GM19438 (cell line): ENCODE results near the gene GDPD4.

Experiments used
- ATAC-seq: cut with Tn5 transposase; IDR thresholded peaks from one replicate; pipeline ENCODE4 v1.9.1; 2021; ENCODE audit warnings: low read depth; ENCODE audit not compliant: unreplicated experiment

GDPD4 gene

DNA sequence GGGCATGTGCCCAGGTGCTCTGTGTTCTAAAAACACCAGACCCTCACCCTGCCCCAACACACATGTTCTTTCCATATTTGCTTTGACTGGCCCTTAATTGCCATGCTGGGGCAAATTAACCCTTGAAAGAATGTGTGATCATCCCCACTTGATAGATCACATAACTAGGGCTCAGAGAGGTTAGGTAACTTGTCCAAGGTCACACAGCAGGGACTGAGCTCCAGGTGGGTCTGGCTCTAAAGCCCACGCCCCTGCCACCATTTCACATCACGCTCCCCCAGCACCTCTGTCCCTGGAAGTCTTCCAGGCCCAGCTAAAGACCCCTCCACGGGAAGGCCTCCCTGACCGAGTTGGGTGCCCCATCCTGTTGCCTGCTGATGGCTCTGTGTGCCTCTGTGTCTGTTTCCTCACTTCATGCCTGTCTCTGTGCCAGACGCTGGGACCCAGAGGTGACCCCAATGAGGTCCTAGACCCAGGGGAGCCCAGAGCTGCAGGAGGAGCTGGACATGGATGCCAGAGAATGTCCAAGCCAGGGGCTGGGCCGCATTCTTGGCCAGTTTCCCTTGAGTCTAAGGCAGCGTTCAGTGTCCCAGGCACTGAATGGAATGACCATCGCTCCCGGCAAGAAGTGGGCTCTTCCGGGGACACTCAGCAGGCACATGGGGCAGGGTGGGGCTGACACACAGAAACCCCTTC is 93.7 kb downstream of the GDPD4 start:
- no peak for ATAC-seq

DNA sequence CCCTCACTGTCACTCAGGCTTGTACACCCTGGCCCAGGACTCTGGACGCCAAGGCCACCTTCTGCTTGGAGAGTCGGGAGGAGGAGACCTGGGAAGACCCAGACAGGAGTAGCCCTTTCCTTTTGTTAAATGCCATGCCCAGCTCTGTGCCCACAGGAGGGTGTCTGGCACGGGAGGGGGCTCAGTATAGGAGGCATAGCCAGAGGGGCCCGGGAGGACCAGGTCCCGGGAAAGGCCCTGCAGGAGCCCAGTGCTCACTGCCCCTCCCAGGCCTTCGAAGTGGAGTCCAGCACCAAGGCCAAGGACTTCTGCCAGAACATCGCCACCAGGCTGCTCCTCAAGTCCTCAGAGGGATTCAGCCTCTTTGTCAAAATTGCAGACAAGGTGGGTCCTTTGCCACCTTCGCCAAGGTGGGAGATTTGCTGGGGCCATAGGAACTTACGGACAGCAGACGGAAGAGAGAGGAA is 94.4 kb downstream of the GDPD4 start:
- ATAC-seq = no peak

DNA sequence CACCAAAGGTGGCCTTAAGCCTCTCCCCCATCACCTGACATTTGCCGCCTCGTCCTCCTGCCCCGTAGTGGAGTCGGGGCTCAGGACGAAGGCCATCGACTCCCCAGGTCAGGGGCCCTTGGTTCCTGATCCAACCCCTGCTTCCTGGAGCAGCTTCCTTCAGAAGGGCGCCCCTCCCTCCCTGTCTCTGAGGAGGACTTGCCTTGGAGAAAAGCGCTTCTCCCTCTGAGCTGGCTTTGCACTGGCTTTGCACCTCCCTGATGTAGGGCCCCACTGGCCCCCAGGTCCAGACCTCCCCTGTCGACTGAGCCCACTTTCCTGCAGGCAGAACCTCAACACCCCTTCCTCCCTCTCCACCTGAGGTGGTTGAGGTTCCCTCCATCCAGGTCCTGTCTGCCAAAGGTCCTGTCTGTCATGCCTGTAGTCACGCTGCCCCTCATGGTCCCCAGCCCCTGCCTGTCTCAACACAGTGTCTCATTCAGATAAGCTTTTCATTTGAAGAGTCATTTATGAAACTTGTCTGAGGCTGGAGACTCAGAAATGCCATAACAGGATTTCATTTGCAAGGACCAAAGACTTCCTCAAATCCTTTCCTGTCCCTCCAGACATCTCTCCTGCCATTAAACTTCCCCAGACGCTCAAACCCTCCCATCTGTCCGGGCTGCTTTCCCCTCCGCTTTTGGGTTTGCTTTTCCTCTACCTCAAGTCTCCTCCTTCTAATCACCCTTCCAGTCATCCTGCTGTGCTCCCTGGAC is 95.0 kb downstream of the GDPD4 start:
- no peak for ATAC-seq

DNA sequence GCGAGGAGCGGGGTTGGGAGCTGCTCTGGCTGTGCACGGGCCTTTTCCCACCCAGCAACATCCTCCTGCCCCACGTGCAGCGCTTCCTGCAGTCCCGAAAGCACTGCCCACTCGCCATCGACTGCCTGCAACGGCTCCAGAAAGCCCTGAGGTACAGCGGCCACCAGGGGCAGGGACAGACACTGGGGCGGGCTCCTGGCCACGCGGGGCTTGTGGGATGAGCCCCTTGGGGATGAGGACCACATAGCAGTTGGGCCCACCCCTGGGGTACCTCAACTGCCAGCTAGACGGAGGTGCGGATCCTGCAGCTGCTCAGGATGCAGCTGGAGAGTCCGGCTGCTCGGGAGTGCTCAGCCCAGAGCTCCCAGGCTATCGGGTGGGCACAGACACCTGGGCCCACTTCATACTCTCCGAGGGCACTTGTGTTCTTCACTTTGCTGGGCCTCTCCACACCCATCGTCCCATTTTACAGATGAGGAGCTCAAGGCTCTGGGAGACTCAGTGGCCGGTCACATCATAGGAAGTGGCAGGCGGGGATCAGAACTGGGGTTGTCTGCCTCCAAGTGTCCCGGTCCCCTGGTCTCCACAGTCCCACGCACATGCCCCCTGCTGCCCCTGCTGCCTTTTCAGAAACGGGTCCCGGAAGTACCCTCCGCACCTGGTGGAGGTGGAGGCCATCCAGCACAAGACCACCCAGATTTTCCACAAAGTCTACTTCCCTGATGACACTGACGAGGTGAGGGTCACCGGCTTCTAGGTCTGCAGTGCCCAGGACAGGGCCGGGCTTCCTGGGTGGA is 95.8 kb downstream of the GDPD4 start:
- no peak for ATAC-seq

GRCh38 chr11:77204754-77205466 is 96.6 kb downstream of the GDPD4 start:
- no peak for ATAC-seq

DNA sequence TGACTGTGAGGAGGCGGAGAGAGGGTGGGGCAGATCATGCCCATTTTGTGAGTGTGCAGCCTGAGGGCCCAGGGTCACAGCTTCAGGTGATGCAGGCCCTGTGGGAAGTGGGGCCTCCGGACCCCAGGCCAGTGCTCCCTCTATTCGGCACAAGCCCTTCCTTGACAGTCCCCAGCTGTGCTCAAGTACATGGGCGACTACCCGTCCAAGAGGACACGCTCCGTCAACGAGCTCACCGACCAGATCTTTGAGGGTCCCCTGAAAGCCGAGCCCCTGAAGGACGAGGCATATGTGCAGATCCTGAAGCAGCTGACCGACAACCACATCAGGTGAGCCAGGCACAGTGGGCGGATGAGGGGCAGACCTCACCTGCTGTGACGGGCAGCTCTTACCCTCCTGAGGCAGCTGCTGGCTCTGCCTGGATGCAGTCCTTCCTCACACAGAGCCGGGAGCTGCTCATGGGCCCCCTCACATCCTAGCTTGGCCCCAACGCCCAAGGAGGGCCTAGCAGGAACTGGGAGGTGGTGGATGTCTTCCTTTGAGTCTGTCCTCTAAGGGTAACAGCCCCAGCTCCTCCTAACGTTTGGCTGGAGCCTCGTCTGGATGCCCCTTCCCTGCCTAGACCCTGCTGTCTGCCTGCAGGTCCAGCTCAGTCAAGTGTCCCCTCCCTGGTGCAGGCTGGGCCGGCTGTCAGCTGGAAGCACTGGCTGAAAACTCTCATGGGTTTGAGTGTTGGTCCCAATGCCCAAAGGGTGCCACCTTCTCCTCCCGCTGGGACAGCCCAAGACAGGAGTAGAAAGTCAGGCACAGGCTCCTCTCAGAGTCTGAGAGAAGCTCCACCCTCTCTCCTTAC is 97.4 kb downstream of the GDPD4 start:
- no peak for ATAC-seq

DNA sequence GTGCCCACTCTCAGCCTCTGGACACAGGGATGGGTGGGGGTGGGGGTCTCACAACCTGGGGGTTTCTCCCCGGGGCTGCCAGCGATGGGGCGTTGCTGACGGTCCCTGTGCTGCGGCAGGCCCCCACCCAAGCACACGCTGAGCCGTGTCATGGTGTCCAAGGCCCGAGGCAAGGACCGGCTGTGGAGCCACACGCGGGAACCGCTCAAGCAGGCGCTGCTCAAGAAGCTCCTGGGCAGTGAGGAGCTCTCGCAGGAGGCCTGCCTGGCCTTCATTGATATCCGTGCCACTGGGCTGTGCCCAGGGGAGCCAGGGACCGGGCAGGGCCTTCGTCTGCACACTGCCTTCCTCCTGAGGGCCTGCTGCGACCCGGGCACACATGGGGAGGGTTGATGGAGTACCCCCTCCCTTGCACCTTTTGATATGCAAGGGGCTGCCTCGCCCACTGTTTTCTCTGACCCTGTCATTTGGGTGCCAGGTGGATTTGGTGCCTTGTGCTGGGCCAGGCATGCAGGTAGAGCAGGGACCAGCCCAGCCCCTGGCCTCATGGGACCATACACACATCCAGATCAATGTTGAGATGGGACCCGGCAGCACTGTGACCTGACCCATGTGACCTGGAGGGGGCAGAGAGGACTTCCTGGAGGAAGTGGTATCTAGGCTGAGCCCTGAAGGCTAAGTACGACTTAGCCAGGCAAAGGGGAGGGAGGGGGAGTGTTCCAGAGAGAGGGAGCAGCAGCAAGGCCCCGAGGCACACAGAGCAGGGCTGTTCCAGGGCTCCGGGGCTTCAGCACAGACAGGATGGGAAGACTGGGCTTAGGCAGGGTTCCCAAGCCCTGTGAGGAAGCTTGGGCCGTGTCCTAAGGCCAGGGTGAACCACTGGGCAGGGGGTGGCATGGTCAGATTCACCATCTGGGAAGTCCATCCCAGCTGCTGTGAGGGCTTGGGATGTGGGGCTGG is 98.3 kb downstream of the GDPD4 start:
- ATAC-seq = no peak

GRCh38 chr11:77201991-77202841 is 99.3 kb downstream of the GDPD4 start:
- no peak for ATAC-seq

- ATAC-seq = no peak
These were observed 100.1 kb downstream of the GDPD4 start for GRCh38 chr11:77201370-77201769.

GRCh38 chr11:77200351-77201268 is 100.9 kb downstream of the GDPD4 start:
- ATAC-seq = no peak

GRCh38 chr11:77199137-77199745 is 102.2 kb downstream of the GDPD4 start:
- ATAC-seq = no peak

DNA sequence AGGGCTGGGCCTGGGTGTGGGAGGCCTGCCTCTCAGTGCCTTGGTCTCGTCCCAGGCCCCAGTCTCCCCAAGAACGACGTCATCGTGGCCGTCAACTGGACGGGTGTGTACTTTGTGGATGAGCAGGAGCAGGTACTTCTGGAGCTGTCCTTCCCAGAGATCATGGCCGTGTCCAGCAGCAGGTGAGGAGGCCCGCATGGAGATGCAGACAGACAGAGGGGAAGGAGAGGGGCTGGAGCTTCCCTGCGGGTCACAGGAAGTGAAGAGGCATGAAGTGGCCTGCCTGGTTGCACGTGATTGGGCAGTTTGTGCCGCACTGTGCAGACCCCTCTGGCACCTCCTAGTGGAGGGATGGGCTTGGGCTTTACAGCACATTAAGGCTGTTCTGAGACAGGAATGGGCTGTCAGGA is 103.0 kb downstream of the GDPD4 start:
- ATAC-seq = no peak

GRCh38 chr11:77197626-77198320 is 103.7 kb downstream of the GDPD4 start:
- no peak for ATAC-seq

- no peak for ATAC-seq
These were observed 104.5 kb downstream of the GDPD4 start for GRCh38 chr11:77196961-77197360.

- ATAC-seq = no peak
These were observed 106.3 kb downstream of the GDPD4 start for GRCh38 chr11:77195071-77195755.
